ENCODE data around the gene THUMPD3. TPM values are rescaled to one million over a fixed set of nuclear protein-coding genes. Genes with fewer than 3 reads are reported as not detected.
A peak's percentile ranks its signal among the peaks of the same experiment; 100 is the strongest.

THUMPD3 gene, protein sequence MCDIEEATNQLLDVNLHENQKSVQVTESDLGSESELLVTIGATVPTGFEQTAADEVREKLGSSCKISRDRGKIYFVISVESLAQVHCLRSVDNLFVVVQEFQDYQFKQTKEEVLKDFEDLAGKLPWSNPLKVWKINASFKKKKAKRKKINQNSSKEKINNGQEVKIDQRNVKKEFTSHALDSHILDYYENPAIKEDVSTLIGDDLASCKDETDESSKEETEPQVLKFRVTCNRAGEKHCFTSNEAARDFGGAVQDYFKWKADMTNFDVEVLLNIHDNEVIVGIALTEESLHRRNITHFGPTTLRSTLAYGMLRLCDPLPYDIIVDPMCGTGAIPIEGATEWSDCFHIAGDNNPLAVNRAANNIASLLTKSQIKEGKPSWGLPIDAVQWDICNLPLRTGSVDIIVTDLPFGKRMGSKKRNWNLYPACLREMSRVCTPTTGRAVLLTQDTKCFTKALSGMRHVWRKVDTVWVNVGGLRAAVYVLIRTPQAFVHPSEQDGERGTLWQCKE
- total RNA-seq, result 10 to 100 TPM; 28.4 to 30.5 TPM

DNA sequence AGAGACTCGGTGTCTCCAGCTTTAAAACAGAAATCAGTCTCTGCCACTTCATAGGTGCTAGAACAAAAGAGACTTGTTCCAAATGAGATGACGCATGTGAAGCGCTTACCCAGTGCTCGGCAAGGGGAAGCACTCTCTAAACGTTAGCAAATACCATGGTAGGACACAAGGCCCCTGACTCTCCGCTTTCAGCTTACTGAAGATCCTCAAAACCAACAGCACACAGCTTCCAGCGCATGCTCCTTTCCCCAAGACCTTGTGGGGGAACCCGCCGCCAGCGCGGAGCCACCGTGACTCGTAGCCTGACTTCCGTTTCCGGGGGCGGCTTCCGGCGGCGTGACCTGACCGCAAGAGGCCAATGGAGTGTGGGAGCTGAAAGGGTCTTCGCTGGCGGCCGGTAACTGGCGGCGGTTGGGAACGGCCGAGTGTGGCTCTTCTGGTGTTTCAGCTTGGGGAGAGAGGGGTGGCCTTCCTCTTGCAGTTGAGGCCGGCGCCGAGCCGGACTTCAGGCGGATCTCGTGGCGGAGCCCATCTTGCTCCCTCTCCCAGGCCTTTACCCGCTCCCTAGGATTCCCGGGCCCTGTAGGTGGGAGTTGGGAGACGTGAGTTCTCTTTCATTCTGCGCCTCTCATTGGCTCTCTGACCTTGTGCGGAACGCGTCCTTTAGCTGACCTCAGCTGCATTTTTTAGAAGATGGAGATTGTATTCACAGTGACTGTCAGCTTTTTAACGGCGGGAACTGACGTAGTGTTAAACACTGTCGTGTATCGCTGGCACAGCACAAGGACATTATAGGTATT, at the start of gene THUMPD3:
Gene THUMPD3 (plus strand): TSS at position 324 of the 800 bp plus-strand sequence. CDS start 2,015 bp downstream, outside the sequence.
- peak; percentile 92 for DNase-seq (ENCODE audit: low spot score)
- H3K9me3 ChIP-seq, result no peaks in the 10 kb centered on the region
- peaks cover 0 to 19% of the 10 kb centered on the region in 2 donors for H3K4me1 ChIP-seq
- peaks cover 26% of the 10 kb centered on the region for H3K36me3 ChIP-seq
- H3K27me3 ChIP-seq, result no peaks in the 10 kb centered on the region
- H3K27ac ChIP-seq, result peak within 1 kb of the TSS; percentile 82 to 91
- TF ChIP-seq, protein P1, sequence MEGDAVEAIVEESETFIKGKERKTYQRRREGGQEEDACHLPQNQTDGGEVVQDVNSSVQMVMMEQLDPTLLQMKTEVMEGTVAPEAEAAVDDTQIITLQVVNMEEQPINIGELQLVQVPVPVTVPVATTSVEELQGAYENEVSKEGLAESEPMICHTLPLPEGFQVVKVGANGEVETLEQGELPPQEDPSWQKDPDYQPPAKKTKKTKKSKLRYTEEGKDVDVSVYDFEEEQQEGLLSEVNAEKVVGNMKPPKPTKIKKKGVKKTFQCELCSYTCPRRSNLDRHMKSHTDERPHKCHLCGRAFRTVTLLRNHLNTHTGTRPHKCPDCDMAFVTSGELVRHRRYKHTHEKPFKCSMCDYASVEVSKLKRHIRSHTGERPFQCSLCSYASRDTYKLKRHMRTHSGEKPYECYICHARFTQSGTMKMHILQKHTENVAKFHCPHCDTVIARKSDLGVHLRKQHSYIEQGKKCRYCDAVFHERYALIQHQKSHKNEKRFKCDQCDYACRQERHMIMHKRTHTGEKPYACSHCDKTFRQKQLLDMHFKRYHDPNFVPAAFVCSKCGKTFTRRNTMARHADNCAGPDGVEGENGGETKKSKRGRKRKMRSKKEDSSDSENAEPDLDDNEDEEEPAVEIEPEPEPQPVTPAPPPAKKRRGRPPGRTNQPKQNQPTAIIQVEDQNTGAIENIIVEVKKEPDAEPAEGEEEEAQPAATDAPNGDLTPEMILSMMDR (IDR thresholded peaks at IDR 0.05), result no peak
- H3K4me3 ChIP-seq, result peak within 1 kb of the TSS; percentile 69 to 75

DNA sequence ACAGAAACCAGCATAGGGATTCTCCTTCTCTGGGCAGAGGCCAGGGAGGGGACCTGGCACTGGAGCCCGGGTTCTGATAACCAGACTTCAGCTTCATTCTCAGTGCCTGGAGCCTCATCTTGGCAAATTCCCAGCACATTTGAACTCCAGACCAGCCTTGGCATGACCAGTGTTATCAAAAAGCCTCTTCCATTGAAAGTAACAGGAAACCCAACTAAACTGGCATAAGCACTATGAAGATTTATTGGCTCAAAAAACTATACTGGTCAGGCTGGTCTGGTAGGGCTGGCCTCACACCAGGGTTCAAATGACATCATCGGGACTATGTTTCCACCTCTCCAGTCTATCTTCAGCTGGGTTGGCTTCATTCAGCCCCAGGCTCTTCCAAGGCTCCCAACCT, 48.1 kb upstream of the THUMPD3 start:
- H3K27ac ChIP-seq, result no peak overlapping the region
- TF ChIP-seq, protein P1 (IDR thresholded peaks at IDR 0.05), result no peak
- H3K27me3 ChIP-seq, result no peaks in the 10 kb centered on the region
- no peak for DNase-seq (ENCODE audit: low spot score)
- H3K4me3 ChIP-seq, result no peak overlapping the region
- peaks cover 0 to 14% of the 10 kb centered on the region in 2 donors for H3K4me1 ChIP-seq
- no peaks in the 10 kb centered on the region for H3K36me3 ChIP-seq
- no peaks in the 10 kb centered on the region for H3K9me3 ChIP-seq

DNA sequence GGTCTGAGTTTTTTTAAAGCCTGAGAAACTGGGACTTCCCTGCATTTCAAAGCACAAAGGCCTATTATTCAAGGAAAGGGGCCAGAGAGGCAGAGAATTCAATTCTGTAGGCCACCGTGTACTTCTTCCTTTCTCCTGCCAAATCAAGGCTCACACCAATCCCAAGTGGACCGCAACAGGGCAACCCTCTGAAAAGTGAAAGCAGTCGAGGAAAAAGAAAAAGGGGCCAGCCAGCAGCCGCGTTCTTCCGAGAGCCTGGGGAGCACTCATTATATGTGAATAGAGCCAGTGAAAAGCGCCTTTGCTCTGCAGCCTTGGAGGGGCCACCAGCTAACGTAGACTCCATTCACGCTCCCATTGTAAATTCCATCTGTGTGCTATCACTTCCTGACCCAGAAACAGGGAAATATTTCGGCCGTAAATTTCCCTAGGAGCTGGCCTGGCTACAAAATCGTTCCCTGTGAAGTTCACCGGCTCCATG, 45.9 kb upstream of the THUMPD3 start:
- Histone ChIP-seq H3K4me1 (peaks cover 0 to 14% of the 10 kb centered on the region in 2 donors), H3K27ac (peak overlapping the region; percentile 59), H3K9me3 (no peaks in the 10 kb centered on the region), H3K4me3 (peak overlapping the region; percentile 14 to 36), H3K36me3 (no peaks in the 10 kb centered on the region), H3K27me3 (no peaks in the 10 kb centered on the region)
- DNase-seq (ENCODE audit: low spot score), result peak; percentile 63
- TF ChIP-seq, protein P1 (IDR thresholded peaks at IDR 0.05), result no peak

DNA sequence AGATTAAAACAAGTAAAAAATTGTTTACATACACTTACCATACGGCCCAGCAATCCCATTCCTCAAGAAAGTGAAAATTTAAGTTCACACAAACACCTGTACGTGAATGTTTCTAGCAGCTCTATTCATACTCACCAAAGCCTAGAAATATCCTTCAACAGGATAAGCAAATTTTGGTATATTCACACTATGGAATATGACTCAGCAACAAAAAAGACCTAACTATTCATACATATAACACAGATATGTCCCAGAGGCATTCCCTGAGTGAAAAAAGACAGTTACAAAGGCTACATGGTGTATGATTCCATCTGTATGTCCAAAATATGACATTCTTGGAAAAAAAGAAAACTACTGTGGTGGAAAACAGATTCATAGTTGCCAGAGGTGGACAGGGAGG, 40.1 kb upstream of the THUMPD3 start:
- H3K27ac ChIP-seq, result no peak overlapping the region
- no peaks in the 10 kb centered on the region for H3K9me3 ChIP-seq
- no peaks in the 10 kb centered on the region for H3K4me1 ChIP-seq
- H3K27me3 ChIP-seq, result no peaks in the 10 kb centered on the region
- TF ChIP-seq, protein P1 (IDR thresholded peaks at IDR 0.05), result no peak
- no peak overlapping the region for H3K4me3 ChIP-seq
- H3K36me3 ChIP-seq, result no peaks in the 10 kb centered on the region
- DNase-seq (ENCODE audit: low spot score), result no peak

DNA sequence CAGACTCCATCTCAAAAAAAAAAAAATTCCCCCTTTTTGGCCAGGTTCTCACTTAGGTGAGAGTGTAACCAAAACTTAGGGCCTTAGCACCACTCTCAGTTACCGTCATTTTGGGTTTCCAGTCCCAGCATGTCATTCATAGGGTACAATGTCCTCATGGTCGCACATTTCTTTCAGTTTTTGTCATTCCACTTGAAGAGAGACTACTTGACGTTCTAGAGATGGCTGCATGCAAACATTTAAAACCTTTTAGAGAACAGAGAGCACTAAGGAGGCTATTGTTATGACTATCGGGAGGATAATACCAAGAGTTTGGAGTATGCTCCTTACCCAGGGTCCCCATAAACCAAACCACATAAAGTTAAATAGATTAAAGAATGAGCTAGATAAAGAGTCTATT, 37.9 kb upstream of the THUMPD3 start:
- Histone ChIP-seq H3K4me1 (no peaks in the 10 kb centered on the region), H3K27me3 (no peaks in the 10 kb centered on the region), H3K27ac (no peak overlapping the region), H3K4me3 (no peak overlapping the region), H3K36me3 (no peaks in the 10 kb centered on the region), H3K9me3 (no peaks in the 10 kb centered on the region)
- DNase-seq (ENCODE audit: low spot score), result no peak
- TF ChIP-seq, protein P1 (IDR thresholded peaks at IDR 0.05), result no peak
